Posterior vena cava (tissue), 2 donors: ENCODE results near the gene DISP3. TPM values are rescaled to one million over a fixed set of nuclear protein-coding genes. Genes with fewer than 3 reads are reported as not detected.
"Not testable (repeated sequence)": the region's sequence is repeated elsewhere in the genome, so short reads cannot be mapped to it uniquely, and the experiment has no call there.

Source experiments
- DNase-seq: peaks from one replicate; pipeline ENCODE4 v3.0.0-alpha.2; 2020; ENCODE audit warnings: low spot score
- intact Hi-C, 2 donors: fragments of 100-400 bp; cut with DNase I; formaldehyde crosslinking; loops; one replicate each; pipeline versions ENCODE4 v1.14.1 to v1.14.2; 2022 to 2023
- total RNA-seq, 2 donors: library from RNA; stranded (reverse); fragmentation: NEBNext Ultra II Directional; extraction: Animal tissue kit (Norgen Biotek cat#: 25700); gene quantifications; one replicate each; pipeline ENCODE4 v1.2.1, GENCODE V29; 2021
- donor health status: DM: yes; HTN: yes; CAD: no.
- donor health status: DM: yes; HTN: yes; CAD: no.

Gene DISP3
- total RNA-seq, 2 donors from 2014 or later = not detected

DNA sequence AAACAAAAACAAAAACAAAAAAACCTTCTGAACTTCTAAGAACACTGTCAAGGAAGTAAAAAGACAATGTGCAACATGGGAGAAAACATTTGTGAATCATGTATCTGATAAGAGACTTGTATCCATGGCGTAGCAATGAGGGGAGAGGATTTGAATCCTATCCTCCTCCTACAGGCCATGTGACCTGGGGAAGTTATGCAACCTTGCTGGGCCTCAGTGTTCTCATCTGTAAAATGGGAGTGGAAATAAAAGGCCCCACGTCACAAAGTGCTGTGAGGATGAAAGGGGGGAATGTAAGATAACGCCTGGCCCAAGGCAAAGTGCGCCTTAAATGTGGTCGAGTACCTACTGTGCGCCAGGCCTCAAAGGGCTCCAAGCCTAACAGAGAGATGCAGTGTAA, 83.7 kb downstream of the DISP3 start:
- intact Hi-C loops = no loop called here

DNA sequence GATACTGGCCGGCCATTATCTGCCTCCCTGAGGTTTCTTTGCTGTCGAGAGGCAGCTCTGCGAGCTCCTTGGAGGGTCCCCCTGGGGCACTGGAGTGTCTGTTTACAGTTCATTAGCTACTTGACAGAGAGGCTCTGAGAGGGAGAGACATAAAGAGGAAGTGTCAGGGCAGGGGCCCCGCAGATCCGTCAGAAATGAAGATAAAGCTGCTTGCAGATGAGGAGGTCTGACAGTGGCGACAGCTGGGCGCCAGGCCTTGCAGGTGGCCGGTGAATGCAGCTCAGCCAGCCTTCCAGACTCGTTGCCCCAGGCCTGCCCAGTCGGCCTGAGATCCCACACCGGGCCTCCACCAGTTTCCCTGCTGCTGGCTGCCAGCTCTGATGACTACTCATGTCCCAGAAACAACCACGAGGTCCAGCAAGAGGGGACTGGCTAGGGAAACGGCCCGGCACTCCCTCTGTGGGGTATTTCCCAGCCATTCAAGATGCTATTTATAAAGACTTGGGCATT, 84.7 kb downstream of the DISP3 start:
- no peak for DNase-seq
- intact Hi-C loops = no loop called here

More for the DNA sequence above, 83.7 kb downstream of the DISP3 start:
- no peak for DNase-seq

DNA sequence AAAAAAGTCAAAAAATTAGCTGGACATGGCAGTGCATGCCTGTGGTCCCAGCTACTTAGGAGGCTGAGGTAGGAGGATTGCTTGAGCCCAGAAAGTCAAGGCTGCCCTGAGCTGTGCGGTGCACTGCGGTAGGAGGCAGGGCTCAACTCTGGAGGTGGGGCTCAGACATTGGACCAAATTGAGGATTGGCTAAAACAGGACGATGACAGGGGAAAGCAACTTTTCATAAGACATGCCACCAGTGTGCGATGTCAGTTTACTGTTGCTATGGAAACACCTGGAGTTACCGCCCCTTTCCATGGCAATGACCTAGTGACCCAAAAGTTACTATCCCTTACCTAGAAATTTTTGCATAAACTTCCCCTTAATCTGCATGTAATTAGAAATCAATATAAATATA, 85.3 kb downstream of the DISP3 start:
- intact Hi-C loops = no loop called here
- DNase-seq = no peak

DNA sequence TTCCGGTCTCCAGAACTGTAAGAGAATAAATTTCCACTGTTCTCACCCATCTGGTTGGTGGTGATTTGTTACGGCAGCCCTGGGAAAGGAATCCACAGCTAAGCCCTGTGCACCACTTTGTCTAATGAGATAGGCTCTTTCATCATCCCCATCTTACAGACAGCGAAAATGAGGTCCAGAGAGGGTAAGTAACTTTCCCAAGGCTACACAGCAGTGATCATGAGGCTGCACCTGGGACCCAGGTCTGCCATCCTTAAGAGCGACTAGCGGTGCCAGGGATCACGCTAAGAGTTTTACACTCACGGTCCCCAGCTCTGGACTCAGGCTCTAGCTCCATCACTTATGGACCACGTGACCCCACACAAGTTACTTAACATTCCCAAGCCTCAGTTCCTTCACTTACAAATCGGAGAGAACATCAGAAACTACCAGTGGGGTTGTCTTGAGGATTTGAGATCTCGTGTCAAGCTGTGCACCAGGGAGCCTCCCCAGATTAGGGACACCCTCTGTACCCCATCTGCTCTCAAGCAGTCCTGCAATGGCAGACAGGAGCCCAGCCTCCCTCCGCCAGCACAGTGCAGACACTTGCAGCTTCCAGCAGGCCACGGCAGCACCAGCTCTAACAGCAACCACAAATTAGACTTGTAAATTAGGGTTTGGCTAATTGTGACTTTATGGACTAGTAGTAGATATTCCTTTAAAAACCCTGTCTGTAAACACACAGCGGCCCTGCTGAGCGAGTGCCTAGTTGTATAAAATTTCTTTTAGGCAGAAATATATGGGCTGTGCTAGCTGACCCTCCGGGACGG, 87.3 kb downstream of the DISP3 start:
- DNase-seq = no peak
- intact Hi-C loops = no loop called here

DNA sequence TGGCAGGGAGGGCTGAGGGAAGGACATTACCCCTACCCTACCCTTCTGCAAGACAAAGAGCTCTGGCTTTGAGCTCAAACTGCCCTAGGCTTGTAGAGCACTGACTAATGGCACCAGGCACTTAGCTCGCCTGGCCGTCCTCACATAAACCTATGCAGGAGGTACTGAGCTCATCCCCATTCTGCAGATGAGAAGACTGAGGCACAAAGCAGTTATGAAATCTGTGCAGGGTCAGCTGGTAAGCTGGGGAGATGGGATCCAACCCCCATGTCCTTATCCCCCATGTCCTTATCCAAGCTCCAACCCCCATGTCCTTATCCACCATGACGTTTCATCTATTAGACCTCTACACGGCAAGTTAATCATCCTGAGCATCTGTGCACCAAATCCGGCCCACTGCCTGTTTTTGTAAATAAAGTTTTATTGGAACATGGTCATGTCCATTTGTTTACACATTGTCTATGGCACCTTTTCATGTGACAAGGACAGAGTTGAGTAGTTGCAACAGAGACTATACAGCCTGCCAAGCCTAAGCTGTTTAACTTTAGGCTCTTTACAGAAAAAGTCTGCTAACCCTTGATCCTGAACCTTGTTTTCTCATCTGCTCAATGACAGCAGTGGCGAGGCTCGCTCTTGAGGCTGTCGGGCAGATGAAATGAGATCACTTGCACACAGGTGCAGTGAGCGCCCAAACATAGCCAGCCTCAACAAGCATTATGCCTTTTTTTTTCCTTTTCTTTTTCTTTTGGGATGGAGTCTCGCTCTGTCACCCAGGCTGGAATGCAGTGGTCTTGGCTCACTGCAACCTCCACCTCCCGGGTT, 88.5 kb downstream of the DISP3 start:
- intact Hi-C loops = no loop called here
- no peak for DNase-seq

DNA sequence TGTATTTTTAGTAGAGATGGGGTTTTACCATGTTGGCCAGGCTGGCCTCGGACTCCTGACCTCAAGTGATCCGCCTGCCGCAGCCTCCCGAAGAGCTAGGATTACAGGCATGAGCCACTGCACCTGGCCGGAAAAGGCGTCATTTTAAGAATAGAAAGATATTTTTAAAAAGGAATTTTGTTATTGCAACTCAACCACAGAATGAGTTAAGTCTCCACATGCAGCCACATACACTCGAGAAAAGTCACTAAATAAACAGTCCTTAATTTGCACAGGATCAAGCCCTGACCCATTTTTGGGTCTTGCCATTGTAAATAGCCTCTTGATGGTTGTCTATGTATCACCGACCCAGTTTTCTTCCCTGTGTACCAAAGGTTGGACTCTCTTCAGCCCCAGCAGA, 89.7 kb downstream of the DISP3 start:
- intact Hi-C loops = no loop called here
- DNase-seq = no peak

DNA sequence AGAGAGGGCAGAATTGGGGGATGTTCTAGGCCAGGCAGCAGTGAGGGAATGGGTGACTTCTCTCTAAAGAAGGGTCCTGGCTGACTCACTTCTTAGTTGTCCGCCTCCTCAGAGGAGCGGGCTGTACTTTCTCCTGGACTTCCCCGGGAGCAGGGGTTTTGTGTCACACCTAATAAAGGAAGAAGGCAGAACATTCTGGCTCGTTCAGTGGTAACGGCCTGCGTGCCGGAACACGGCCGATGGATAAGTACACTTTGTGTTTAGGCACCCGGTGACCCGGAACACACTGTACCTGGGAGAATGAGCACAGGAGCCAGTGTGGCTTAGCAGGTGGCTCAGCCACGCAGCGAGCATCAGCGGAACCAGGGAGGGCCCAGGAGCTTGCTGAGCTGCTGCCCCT, 90.6 kb downstream of the DISP3 start:
- intact Hi-C loops = no loop called here
- DNase-seq = no peak

DNA sequence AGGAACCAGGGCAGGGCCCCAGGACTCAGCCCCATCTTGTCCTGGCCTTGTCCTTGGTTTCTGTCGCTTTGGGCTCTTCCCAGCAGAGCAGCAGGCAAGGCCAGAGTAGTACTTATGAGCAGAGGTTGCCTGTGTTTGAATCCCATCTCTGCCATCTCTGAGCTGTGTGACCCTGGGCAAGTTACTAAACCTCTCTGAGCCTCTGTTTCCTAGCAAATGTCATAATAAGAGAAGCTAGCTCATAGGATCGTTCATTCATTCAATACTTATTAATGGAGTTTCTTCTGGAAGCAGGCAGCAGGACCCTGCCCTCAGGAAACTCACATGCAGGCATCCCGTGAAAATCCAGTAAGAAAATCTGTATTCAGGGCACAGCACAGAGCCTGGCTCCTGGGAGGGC, 91.0 kb downstream of the DISP3 start:
- intact Hi-C loops = no loop called here
- DNase-seq = no peak

DNA sequence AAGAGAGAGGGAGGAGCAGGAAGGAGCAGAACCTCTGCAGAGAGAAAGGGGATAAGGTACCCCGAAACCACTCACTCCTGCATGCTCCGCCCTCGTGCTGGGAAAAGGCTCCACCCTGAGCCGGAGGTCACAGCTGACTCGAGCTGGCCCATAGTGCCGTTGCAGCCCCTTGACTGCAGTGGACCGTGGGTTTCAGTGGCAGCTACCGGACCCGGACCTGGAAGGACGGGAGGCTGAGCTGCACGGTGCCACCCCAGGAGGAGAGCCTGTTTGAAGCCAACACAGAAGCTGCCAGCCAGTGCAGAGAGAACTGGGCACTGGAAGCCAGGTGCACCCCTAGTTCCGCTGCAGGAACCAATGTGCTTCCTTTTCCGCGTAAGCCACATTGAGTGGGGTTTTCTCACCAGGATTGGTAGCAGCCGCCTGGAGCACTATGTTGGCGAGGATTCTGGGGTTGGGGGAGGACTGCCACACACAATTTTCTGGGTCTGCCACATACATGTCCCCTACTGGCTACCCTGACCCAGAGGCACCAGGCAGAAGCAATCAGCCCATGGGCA, 91.9 kb downstream of the DISP3 start:
- intact Hi-C loops = no loop called here
- DNase-seq = no peak

DNA sequence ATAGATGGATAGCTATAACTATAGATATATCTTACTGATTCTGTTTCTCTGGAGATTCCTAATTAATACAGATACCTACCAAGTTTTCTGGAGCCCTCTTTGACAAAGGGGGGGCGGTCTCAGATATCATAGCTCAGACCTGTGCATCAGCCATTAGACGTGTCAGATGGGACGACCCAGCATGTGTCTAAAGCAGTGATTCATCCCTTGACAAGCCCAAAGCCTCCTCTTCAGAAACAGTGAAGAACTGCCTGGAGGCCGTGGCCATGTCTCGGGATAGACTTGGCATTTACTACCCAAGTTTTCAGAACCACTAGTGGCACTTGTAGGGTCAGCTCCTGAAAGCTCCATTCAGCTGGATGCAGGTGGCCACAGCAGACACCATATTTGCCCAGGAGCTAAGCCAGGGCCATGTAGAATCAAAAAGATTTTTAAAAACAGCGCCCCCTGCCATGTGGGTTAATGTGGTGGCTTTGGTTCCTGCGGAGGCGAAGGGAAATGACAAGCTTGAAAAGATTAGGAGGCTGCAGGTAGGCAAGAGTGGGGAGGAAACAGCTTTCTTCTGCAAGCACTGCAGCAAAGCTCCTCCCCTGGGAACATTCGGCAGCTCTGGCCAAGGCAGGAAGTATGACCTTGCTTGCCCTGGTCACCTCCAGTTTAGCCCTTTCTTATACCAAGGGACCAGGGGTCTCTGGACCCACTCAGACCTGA, 93.1 kb downstream of the DISP3 start:
- intact Hi-C loops = no loop called here
- DNase-seq = no peak

DNA sequence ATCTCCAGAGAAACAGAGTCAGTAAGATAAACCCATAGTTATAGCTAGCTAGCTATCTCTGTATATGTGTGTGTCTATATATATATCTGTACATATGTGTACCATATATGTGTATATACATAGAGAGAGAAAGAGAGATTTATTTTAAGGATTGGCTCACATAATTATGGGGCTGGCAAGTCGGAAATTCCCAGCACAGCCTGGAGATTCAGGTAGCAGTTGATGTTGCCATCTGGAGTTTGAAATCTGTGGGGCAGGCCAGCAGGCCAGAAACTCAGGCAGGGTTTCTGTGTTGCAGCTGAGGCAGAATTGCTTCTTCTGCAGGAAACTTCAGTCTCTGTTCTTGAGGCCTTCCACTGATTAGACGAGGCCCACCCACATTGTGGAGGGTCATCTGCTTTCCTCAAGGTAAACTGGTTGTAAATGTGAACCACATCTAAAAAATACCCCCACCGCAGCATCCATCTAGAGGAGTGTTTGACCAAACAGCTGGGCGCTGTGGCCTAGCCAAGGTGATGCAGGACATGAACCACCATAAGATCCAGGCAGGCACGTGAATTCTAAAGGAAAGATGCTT, 94.2 kb downstream of the DISP3 start:
- intact Hi-C loops = no loop called here
- DNase-seq = no peak

DNA sequence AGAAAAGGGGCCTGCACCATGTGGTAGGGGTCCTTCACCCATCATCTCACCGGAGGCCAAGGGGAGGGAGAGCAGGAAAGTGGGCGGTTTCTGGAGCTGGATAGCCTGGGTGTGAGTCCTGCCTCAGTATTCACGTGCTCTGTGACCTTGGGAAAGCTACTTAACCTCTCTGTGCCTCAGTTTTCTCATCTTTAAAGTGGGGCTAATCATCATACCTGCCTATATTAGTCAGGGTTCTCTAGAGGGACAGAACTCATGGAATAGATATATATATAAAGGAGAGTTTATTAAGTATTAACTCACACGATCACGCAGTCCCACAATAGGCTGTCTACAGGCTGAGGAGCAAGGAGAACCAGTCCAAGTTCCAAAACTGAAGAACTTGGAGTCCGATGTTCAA, 96.6 kb downstream of the DISP3 start:
- DNase-seq = no peak
- intact Hi-C loops = no loop called here

DNA sequence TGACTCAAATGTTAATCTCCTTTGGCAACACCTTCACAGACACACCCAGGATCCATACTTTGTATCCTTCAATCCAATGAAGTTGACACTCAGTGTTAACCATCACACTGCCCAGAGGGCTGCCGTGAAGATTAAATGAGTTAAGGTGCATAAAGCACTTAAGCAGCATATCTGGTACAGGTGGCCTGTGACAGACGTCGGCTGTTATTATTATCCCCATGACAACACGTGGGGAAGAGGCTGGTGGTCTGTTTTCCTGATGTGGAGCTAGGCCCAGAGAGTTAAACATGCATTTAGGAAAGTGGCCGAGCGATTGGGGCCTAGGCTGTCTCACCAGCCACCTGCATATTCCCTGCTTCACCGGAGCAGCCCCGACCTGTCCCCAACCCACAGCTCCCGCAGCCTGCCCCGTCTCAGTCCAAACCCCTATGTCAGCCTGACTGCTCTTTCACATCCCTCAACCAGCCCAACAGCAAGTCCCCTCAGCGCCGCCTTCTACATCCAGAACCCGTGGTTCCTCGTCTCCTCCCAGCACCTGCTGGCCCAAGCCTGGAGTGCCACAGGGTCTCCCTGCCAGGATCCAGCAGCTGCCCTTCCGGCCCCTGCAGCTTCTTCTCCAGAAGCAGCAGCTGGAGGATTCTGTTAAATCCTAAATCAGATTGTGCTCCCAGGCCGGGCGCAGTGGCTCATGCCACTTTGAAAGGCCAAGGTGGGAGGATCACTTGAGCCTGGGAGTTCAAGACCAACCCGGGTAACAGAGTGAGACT, 97.3 kb downstream of the DISP3 start:
- DNase-seq = no peak

DNA sequence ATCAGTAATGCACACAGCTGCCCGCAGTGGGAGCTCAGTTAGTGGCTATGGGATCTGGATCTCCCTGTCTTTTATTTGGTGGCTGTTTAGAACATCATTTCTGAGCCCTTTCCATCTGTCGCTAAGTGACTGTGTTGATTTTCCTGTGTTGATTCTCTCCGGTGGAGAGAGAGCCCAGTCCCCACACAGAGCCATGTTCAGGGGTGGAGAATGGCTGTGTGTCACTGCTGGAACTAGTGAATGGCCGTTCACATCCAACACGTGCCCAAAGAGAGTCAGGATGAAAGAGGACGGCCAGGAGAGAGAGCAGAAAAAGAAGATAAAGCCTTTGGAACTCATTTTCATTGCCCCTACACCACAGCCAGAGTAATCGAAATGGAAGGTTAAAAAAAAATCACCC, 99.0 kb downstream of the DISP3 start:
- intact Hi-C loops = no loop called here
- DNase-seq = no peak

More for the DNA sequence above, 97.3 kb downstream of the DISP3 start:
- intact Hi-C loops = no loop called here

DNA sequence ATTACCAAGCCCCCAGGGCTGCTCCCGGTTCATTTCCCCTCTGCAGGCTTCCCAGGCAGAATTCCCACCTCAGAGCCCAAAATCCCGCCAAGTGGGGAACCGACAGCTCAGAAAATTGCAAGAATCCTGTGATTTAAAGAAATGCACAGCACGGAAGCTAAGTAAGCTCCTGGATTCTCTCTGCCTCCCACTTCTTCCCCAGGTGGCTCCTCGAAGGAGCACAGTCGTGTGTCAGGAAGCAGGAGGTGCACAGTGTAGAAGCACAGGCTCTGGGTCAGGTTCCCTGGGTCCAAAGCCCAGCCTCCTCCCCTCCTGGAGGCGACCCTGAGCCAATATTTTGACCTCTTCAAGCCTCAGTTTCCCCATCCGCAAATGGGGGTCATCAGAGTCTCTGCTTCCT, 100.6 kb downstream of the DISP3 start:
- no peak for DNase-seq
- intact Hi-C loops = no loop called here

DNA sequence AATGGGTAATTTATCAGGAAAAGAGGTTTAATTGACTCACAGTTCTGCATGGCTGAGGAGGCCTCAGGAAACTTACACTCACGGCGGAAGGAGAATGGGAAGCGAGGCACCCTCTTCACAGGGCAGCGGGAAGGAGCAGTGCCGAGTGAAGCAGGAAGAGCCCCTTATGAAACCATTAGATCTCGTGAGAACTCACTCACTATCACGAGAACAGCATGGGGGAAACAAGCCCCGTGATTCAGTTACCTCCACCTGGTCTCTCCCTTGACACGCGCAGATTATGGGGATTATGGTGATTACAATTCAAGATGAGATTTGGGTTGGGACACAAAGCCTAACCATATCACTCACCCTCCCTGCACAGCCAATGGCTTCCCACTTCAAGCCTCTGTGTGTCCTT, 101.1 kb downstream of the DISP3 start:
- intact Hi-C loops, DNase-seq: not testable (repeated sequence)

DNA sequence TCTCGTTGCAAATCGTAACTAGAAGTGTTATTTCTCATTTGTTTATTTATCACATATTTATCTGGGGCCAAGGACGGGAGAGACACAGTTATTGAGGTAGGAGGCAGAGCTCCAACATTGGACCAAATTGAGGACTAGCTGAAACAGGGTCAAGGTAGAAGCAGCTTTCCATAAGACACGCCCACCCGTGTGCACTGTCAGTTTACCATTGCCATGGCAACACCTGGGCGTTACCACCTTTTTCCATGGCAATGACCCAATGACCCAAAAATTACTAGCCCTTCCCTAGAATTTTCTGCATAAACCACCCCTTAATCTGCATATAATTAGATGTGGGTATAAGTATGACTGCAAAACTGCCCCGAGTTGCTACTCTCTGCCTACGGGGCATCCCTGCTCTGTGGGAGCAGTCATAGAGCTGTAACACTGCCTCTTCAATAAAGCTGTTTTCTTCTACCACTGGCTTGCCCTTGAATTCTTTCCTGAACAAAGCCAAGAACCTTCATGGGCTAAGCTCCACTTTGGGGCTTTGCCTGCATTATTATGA, 102.6 kb downstream of the DISP3 start:
- intact Hi-C loops = no loop called here
- DNase-seq = no peak

DNA sequence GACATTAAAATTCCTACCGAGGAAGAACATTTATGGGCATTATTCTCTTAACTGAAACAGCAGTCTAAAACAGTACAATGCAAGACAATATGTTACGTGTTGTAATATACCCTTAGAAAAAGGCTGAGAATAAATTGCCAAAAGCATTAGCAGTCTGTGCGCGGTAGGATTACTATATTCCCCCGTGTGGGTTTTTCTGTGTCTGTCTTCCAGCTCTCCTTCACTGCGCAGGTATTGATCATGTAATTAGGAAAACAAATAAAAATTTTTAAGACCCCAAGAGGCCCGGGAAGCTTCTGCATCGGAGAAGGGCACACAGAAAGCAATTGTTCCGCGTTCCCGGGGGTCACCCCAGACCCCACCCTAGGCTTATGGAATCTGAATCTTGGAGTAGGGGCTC, 106.4 kb downstream of the DISP3 start:
- no peak for DNase-seq
- intact Hi-C loops = no loop called here
